Lower leg skin (tissue), 4 donors: ENCODE results near the gene RAD52. TPM values are rescaled to one million over a fixed set of nuclear protein-coding genes. Genes with fewer than 3 reads are reported as not detected.

ENCODE experiments used
- DNase-seq, 2 donors: peaks; one replicate each; pipeline ENCODE4 v3.0.0-alpha.2; 2019; ENCODE audit warnings: low spot score in 2 of 2
- H3K4me3 ChIP-seq: fragments of 200-600 bp; sonication (generic); 2 replicates; pipeline ENCODE4 v1.5.1; 2017; ENCODE audit warnings: mild to moderate bottlenecking, low read depth; ENCODE audit not compliant: poor library complexity, severe bottlenecking
- CTCF ChIP-seq, 3 donors: fragments of 450-650 bp; IDR thresholded peaks; one replicate each; pipeline ENCODE4 v1.5.1; 2016; ENCODE audit warnings: antibody characterized with exemption in 3 of 3, mild to moderate bottlenecking in 3 of 3, moderate library complexity in 2 of 3
- POLR2A ChIP-seq, 2 donors: fragments of 450-650 bp; IDR thresholded peaks; one replicate each; pipeline ENCODE4 v1.6.1; 2016 to 2017; ENCODE audit warnings: antibody characterized with exemption in 2 of 2, mild to moderate bottlenecking in 1 of 2, moderate library complexity in 1 of 2
- WGBS, 2 donors: methylation state at CpG; one replicate each; pipeline ENCODE4 v1.1.5; 2018; 5-methylcytosine and 5-hydroxymethylcytosine counted together
- intact Hi-C: fragments of 100-400 bp; cut with DNase I; formaldehyde crosslinking; loops from one replicate; pipeline ENCODE4 v1.15.0; 2023; ENCODE audit warnings: low total_unique reads
- total RNA-seq, 4 donors: library from RNA; depleted of rRNA; stranded (reverse); fragments of >200 nt; gene quantifications; one replicate each; pipeline ENCODE4 v1.1.0, GENCODE V29; 2016

Gene RAD52
- total RNA-seq, 4 donors from 2014 or later = 6.2 to 16.7 (median 12.1) TPM

- intact Hi-C loops = no loop called here
- WGBS, 2 donors = 90 to 93% methylated on average over 4 of the region's 4 CpGs
- DNase-seq = no peak
- no peak overlapping the region for H3K4me3 ChIP-seq
- no peak for TF ChIP-seq CTCF (IDR thresholded peaks at IDR 0.05)
- TF ChIP-seq POLR2A (IDR thresholded peaks at IDR 0.05) = no peak
Measured at GRCh38 chr12:971991-972390, 22.5 kb upstream of the RAD52 start.

- WGBS, 2 donors = 77 to 94% methylated on average over 7 to 8 of the region's 8 CpGs
- intact Hi-C loops = no loop called here
Measured at GRCh38 chr12:969821-970220, 20.3 kb upstream of the RAD52 start.

GRCh38 chr12:968545-968944 is 19.1 kb upstream of the RAD52 start:
- WGBS, 2 donors = 75 to 87% methylated on average over 4 of the region's 4 CpGs
- intact Hi-C loops = no loop called here

More at GRCh38 chr12:969821-970220, 20.3 kb upstream of the RAD52 start:
- DNase-seq = no peak
- no peak for TF ChIP-seq POLR2A (IDR thresholded peaks at IDR 0.05)
- H3K4me3 ChIP-seq = no peak overlapping the region

GRCh38 chr12:967641-968040 is 18.1 kb upstream of the RAD52 start:
- TF ChIP-seq CTCF (IDR thresholded peaks at IDR 0.05) = no peak
- no peak for TF ChIP-seq POLR2A (IDR thresholded peaks at IDR 0.05)
- intact Hi-C loops = no loop called here
- 86 to 93% methylated on average over 9 of the region's 9 CpGs for WGBS, 2 donors

More at GRCh38 chr12:968545-968944, 19.1 kb upstream of the RAD52 start:
- no peak for TF ChIP-seq CTCF (IDR thresholded peaks at IDR 0.05)
- TF ChIP-seq POLR2A (IDR thresholded peaks at IDR 0.05) = no peak
- DNase-seq = no peak
- H3K4me3 ChIP-seq = no peak overlapping the region

GRCh38 chr12:966724-967123 is 17.2 kb upstream of the RAD52 start:
- TF ChIP-seq POLR2A (IDR thresholded peaks at IDR 0.05) = no peak
- no peak for TF ChIP-seq CTCF (IDR thresholded peaks at IDR 0.05)
- no peak overlapping the region for H3K4me3 ChIP-seq
- WGBS, 2 donors = 83 to 85% methylated on average over 6 of the region's 6 CpGs
- intact Hi-C loops = no loop called here
- DNase-seq = no peak

More at GRCh38 chr12:967641-968040, 18.1 kb upstream of the RAD52 start:
- H3K4me3 ChIP-seq = no peak overlapping the region
- no peak for DNase-seq

- intact Hi-C loops = loop anchor here (10.0 kb wide), 1 partner anchor 394 kb away; no protein-coding TSS in a partner anchor
- TF ChIP-seq CTCF (IDR thresholded peaks at IDR 0.05) (no peak), POLR2A (IDR thresholded peaks at IDR 0.05) (no peak)
- H3K4me3 ChIP-seq = no peak overlapping the region
- no peak for DNase-seq
- 53 to 70% methylated on average over 7 of the region's 8 CpGs for WGBS, 2 donors
Measured at GRCh38 chr12:958588-959123, 9.2 kb upstream of the RAD52 start.
